ENCODE results near the gene C1orf159. TPM values are rescaled to one million over a fixed set of nuclear protein-coding genes. Genes with fewer than 3 reads are reported as not detected.
A peak's percentile ranks its signal among the peaks of the same experiment; 100 is the strongest.

The C1orf159 gene
- total and polyA plus RNA-seq, 2 donors (not counting 1 experiment from before 2014, with no cell fraction given): 23.0 to 25.6 TPM

DNA sequence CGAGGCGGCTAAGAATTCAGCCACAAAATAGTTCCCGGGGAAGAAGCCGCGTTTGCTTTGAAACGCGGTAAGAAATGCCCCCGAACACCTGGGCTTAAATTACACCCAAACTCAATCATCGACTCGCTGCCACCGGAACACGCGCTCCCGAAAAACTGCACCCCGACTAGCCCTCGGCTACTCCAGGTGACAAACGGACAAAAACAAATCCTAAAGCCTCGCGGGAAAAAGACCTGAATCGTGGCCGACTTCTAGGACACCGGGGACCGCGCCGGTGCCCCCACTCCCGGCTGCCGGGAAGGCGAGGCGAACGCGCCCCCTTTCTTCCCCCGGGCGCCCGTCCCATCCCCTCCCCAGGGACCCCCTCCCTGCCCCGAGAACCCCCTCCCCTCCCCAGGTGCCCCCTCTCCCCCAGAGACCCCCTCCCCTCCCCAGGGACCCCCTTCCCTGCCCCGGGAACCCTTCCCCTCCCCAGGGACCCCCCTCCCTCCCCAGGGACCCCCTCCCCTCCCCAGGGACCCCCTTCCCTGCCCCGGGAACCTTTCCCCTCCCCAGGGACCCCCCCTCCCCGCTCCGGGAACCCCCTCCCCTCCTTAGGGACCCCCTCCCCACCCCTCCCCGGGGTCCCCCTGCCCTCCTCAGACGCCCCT, 628 bp downstream of the C1orf159 start:
- Histone ChIP-seq H3K79me2 (ENCODE audit: control insufficient read depth, insufficient read depth, low read length) (peaks cover 44% of the 10 kb centered on the region), H3K36me3 (replicated peaks in 1 of 2; ENCODE audit: control extremely low read depth in 1 of 2, control insufficient read depth in 1 of 2, extremely low read depth in 1 of 2, insufficient read depth in 2 of 2, low read length in 1 of 2) (no peaks in the 10 kb centered on the region), H3K4me1 (ENCODE audit: control insufficient read depth in 2 of 2, insufficient read depth in 2 of 2, low read length in 2 of 2) (peaks cover 10 to 16% of the 10 kb centered on the region in 2 donors), H3K9ac (ENCODE audit: low read length) (peak overlapping the region; percentile 71), H3K4me3 (ENCODE audit: control extremely low read depth in 1 of 5, extremely low read depth in 1 of 5, insufficient read depth in 1 of 5, low read depth in 2 of 5, low read length in 4 of 5) (peak overlapping the region in 4 of 5 experiments; percentile 53 to 80 (median 72)), H3K27ac (ENCODE audit: low read length in 2 of 2) (peak overlapping the region in 1 of 2 donors; percentile 76), H3K27me3 (replicated peaks in 1 of 4; ENCODE audit: control extremely low read depth in 1 of 4, control insufficient read depth in 3 of 4, insufficient read depth in 4 of 4, low read length in 3 of 4) (peaks cover 0 to 22% (median 3%) of the 10 kb centered on the region in 4 experiments), H2AFZ (ENCODE audit: insufficient read depth, low read depth, low read length, poor library complexity, severe bottlenecking) (peak overlapping the region; percentile 84), H3K4me2 (replicated peaks; ENCODE audit: low read depth, low read length, poor library complexity, severe bottlenecking) (peak overlapping the region; percentile 96), H3K9me3 (ENCODE audit: control extremely low read depth in 1 of 3, control insufficient read depth in 2 of 3, insufficient read depth in 1 of 3, low read length in 2 of 3) (peaks cover 0 to 31% (median 3%) of the 10 kb centered on the region in 3 donors), H4K20me1 (ENCODE audit: control insufficient read depth, insufficient read depth, low read length, poor library complexity, severe bottlenecking) (no peaks in the 10 kb centered on the region)
- ATAC-seq (ENCODE audit: low read depth): no peak
- intact Hi-C loops (cut with micrococcal nuclease): no loop called here
- Mint-ChIP-seq H3K27ac (peak overlapping the region; percentile 84), H3K4me1 (peaks cover 16% of the 10 kb centered on the region), H3K4me3 (peak overlapping the region; percentile 81), H3K9me3 (ENCODE audit: insufficient read depth) (no peaks in the 10 kb centered on the region), H3K27me3 (peaks cover 9% of the 10 kb centered on the region)
- no peak for TF ChIP-seq EZH2 (IDR thresholded peaks at IDR 0.05; ENCODE audit: borderline replicate concordance, insufficient read depth, low read depth, low read length, poor library complexity, severe bottlenecking)
- TF ChIP-seq, protein P1, sequence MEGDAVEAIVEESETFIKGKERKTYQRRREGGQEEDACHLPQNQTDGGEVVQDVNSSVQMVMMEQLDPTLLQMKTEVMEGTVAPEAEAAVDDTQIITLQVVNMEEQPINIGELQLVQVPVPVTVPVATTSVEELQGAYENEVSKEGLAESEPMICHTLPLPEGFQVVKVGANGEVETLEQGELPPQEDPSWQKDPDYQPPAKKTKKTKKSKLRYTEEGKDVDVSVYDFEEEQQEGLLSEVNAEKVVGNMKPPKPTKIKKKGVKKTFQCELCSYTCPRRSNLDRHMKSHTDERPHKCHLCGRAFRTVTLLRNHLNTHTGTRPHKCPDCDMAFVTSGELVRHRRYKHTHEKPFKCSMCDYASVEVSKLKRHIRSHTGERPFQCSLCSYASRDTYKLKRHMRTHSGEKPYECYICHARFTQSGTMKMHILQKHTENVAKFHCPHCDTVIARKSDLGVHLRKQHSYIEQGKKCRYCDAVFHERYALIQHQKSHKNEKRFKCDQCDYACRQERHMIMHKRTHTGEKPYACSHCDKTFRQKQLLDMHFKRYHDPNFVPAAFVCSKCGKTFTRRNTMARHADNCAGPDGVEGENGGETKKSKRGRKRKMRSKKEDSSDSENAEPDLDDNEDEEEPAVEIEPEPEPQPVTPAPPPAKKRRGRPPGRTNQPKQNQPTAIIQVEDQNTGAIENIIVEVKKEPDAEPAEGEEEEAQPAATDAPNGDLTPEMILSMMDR (IDR thresholded peaks at IDR 0.05): no peak
- POLR2A ChIA-PET: interaction anchor here (0.6 to 1.5 kb wide), 4 partner anchors 51 to 117 kb away, joined by 3 read pairs; partner anchors contain the start of genes B3GALT6 and SDF4
- CTCF ChIA-PET: interaction anchor here (0.6 to 2.3 kb wide), 2 partner anchors 175 to 177 kb away, joined by 3 to 9 read pairs; no protein-coding TSS in a partner anchor
- 16% methylated on average over 21 of the region's 41 CpGs for WGBS (ENCODE audit: insufficient coverage)
- peak; percentile 33 for DNase-seq

DNA sequence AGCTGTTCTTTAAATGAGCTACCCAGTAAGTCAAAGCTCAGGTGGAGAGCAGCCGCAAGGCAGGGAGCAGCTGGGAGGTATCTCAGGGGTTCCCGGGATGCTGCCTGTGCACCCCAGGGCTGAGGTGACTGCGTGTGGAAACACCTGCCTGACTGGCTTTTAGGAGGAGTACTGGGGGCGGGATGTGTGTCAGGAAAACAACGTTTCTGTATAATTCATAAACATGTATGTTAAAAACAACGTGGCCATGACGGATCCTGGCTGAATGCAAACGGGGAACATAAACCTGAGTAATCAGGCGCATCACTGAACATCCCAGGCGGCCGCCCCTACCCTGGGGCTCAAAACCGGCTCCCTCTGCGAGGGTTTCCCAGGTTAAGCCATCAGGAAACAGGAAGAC, 1.5 kb downstream of the C1orf159 start:
- H3K4me2 ChIP-seq (replicated peaks; ENCODE audit: low read depth, low read length, poor library complexity, severe bottlenecking): no peak overlapping the region
- H3K27ac ChIP-seq (ENCODE audit: low read length in 2 of 2): no peak overlapping the region
- peaks cover 52% of the 10 kb centered on the region for H3K79me2 ChIP-seq (ENCODE audit: control insufficient read depth, insufficient read depth, low read length)
- H3K27me3 ChIP-seq (replicated peaks in 1 of 4; ENCODE audit: control extremely low read depth in 1 of 4, control insufficient read depth in 3 of 4, insufficient read depth in 4 of 4, low read length in 3 of 4): peaks cover 0 to 15% (median 3%) of the 10 kb centered on the region in 4 experiments
- DNase-seq: peak; percentile 16
- H3K9me3 ChIP-seq (ENCODE audit: control extremely low read depth in 1 of 3, control insufficient read depth in 2 of 3, insufficient read depth in 1 of 3, low read length in 2 of 3): peaks cover 0 to 31% (median 3%) of the 10 kb centered on the region in 3 donors
- 97% methylated on average over 11 of the region's 13 CpGs for WGBS (ENCODE audit: insufficient coverage)
- H4K20me1 ChIP-seq (ENCODE audit: control insufficient read depth, insufficient read depth, low read length, poor library complexity, severe bottlenecking): no peaks in the 10 kb centered on the region
- H3K36me3 ChIP-seq (replicated peaks in 1 of 2; ENCODE audit: control extremely low read depth in 1 of 2, control insufficient read depth in 1 of 2, extremely low read depth in 1 of 2, insufficient read depth in 2 of 2, low read length in 1 of 2): no peaks in the 10 kb centered on the region
- no peak overlapping the region for H3K4me3 ChIP-seq (ENCODE audit: control extremely low read depth in 1 of 5, extremely low read depth in 1 of 5, insufficient read depth in 1 of 5, low read depth in 2 of 5, low read length in 4 of 5)
- peaks cover 10 to 16% of the 10 kb centered on the region in 2 donors for H3K4me1 ChIP-seq (ENCODE audit: control insufficient read depth in 2 of 2, insufficient read depth in 2 of 2, low read length in 2 of 2)
- Mint-ChIP-seq H3K4me3 (peak overlapping the region; percentile 81), H3K27me3 (peaks cover 7% of the 10 kb centered on the region), H3K9me3 (ENCODE audit: insufficient read depth) (no peaks in the 10 kb centered on the region), H3K4me1 (peaks cover 16% of the 10 kb centered on the region), H3K27ac (peak overlapping the region; percentile 84)
- no peak for TF ChIP-seq EZH2 (IDR thresholded peaks at IDR 0.05; ENCODE audit: borderline replicate concordance, insufficient read depth, low read depth, low read length, poor library complexity, severe bottlenecking)
- TF ChIP-seq, protein P1 (IDR thresholded peaks at IDR 0.05): no peak
- POLR2A ChIA-PET: no interaction called here
- intact Hi-C loops (cut with micrococcal nuclease): no loop called here
- no peak overlapping the region for H2AFZ ChIP-seq (ENCODE audit: insufficient read depth, low read depth, low read length, poor library complexity, severe bottlenecking)
- no peak overlapping the region for H3K9ac ChIP-seq (ENCODE audit: low read length)
- no peak for ATAC-seq (ENCODE audit: low read depth)
- CTCF ChIA-PET: interaction anchor here (2.3 kb wide), 1 partner anchor 177 kb away, joined by 9 read pairs; no protein-coding TSS in a partner anchor
